HepG2 (cell line): Measurements from ENCODE around the gene VPS37B. TPM values are rescaled to one million over a fixed set of nuclear protein-coding genes. Genes with fewer than 3 reads are reported as not detected.

Source experiments
- ATAC-seq: fragments of 200-7000 bp; cut with Tn5 transposase; 3 replicates; pipeline ENCODE4 v1.9.1; 2020; ENCODE audit warnings: mild to moderate bottlenecking, moderate library complexity
- BruUV-seq: library from RNA; stranded (reverse); fragments of 400-500 nt; replicated peaks from 2 replicates; lab custom pipeline; 2021; lab: Mats Ljungman, UMichigan
- CTCF ChIA-PET: fragments of 300-600 bp; formaldehyde crosslinking; extraction: SDS; loops from one replicate; lab custom pipeline; 2021; ENCODE audit warnings: low total read pairs, inconsistent platforms, low intra/inter-chr PET ratio; lab: Yijun Ruan, JAX
- POLR2A ChIA-PET: fragments of 350-600 bp; sonication (Branson Sonifier 250); formaldehyde crosslinking; loops from one replicate; lab custom pipeline; 2020; ENCODE audit warnings: antibody characterized with exemption, inconsistent platforms; lab: Yijun Ruan, JAX
- DNase-seq: peaks from one replicate; pipeline ENCODE4 v3.0.0-alpha.2; 2015; ENCODE audit warnings: low spot score
- FAIRE-seq: peaks from 3 replicates; lab custom pipeline; 2011; peaks lifted over from hg19 to GRCh38; lab: Jason Lieb, UNC
- H2AFZ ChIP-seq: one replicate; pipeline ENCODE4 v1.6.1; 2011; ENCODE audit warnings: low read length, inconsistent platforms
- H3K27ac ChIP-seq: fragments of 300-600 bp; 3 replicates; pipeline ENCODE4 v1.8.0; 2011; ENCODE audit warnings: mixed run types, mild to moderate bottlenecking, mixed read lengths, low read length, inconsistent platforms; ENCODE audit not compliant: insufficient read depth; ENCODE audit errors: extremely low read length
- H3K27me3 ChIP-seq, 2 experiments: fragments of 200-600 bp in 1 of 2; 2 replicates in 1 of 2; 3 replicates in 1 of 2; pipeline versions ENCODE4 v1.6.0 to v1.8.0; 2011; ENCODE audit warnings: low read length in 2 of 2, mild to moderate bottlenecking in 2 of 2, moderate library complexity in 2 of 2, inconsistent platforms in 1 of 2; ENCODE audit not compliant: insufficient read depth in 2 of 2, control insufficient read depth in 1 of 2
- H3K36me3 ChIP-seq, 2 experiments: fragments of 200-600 bp in 1 of 2; replicated peaks in 1 of 2; 2 replicates in 1 of 2; 3 replicates in 1 of 2; pipeline versions ENCODE4 v1.5.1 to v1.8.0; 2011; ENCODE audit warnings: low read length in 2 of 2, inconsistent platforms in 1 of 2; ENCODE audit not compliant: insufficient read depth in 2 of 2, control insufficient read depth in 1 of 2
- H3K4me1 ChIP-seq: 2 replicates; pipeline ENCODE4 v1.5.1; 2012; ENCODE audit warnings: low read length, inconsistent platforms; ENCODE audit not compliant: insufficient read depth
- H3K4me2 ChIP-seq: 2 replicates; pipeline ENCODE4 v1.6.0; 2011; ENCODE audit warnings: low read depth, low read length, inconsistent platforms
- H3K4me3 ChIP-seq, 3 experiments: fragments of 200-600 bp in 1 of 3; sonication (generic), shearing (Covaris generic) in 1 of 3; replicated peaks in 1 of 3; 2 replicates each; pipeline ENCODE4 v1.5.1; 2011 to 2016; ENCODE audit warnings: low read length in 3 of 3, inconsistent platforms in 2 of 3, low read depth in 2 of 3, mild to moderate bottlenecking in 2 of 3, control low read depth in 1 of 3, mixed read lengths in 1 of 3; ENCODE audit not compliant: insufficient read depth in 1 of 3
- H3K79me2 ChIP-seq: one replicate; pipeline ENCODE4 v1.6.1; 2011; ENCODE audit warnings: low read length, inconsistent platforms; ENCODE audit not compliant: insufficient read depth
- H3K9ac ChIP-seq: 2 replicates; pipeline ENCODE4 v1.6.0; 2011; ENCODE audit warnings: mild to moderate bottlenecking, low read depth, low read length, inconsistent platforms; ENCODE audit not compliant: insufficient read depth
- H3K9me3 ChIP-seq: 2 replicates; pipeline ENCODE4 v1.5.1; 2012; ENCODE audit warnings: mild to moderate bottlenecking, low read length
- H4K20me1 ChIP-seq: 2 replicates; pipeline ENCODE4 v1.6.0; 2011; ENCODE audit warnings: inconsistent platforms, mild to moderate bottlenecking, low read length, moderate library complexity; ENCODE audit not compliant: insufficient read depth
- HNRNPK ChIP-seq: fragments of 200-400 bp; formaldehyde crosslinking; IDR thresholded peaks from 2 replicates; pipeline ENCODE4 v1.6.1; 2018; ENCODE audit warnings: low read length, low read depth, moderate library complexity, mild to moderate bottlenecking; ENCODE audit not compliant: poor library complexity, severe bottlenecking
- PCBP1 ChIP-seq: fragments of 200-400 bp; formaldehyde crosslinking; IDR thresholded peaks from 2 replicates; pipeline ENCODE4 v1.6.1; 2017; ENCODE audit warnings: mild to moderate bottlenecking, low read depth, low read length, borderline replicate concordance
- XRCC5 ChIP-seq: fragments of 200-400 bp; formaldehyde crosslinking; optimal IDR thresholded peaks from 2 replicates; pipeline ENCODE3; 2017; ENCODE audit warnings: mild to moderate bottlenecking, low read length
- ZNF329 ChIP-seq: sonication (generic); formaldehyde crosslinking; IDR thresholded peaks from 2 replicates; pipeline ENCODE4 v1.9.0; 2021; ENCODE audit warnings: low read depth, mild to moderate bottlenecking, missing genetic modification reagents
- ZNF672 ChIP-seq: sonication (generic); formaldehyde crosslinking; IDR thresholded peaks from 2 replicates; pipeline ENCODE4 v1.8.1; 2022; ENCODE audit warnings: missing genetic modification reagents
- ZNF781 ChIP-seq: sonication (generic); formaldehyde crosslinking; IDR thresholded peaks from 2 replicates; pipeline ENCODE4 v1.5.1; 2020; ENCODE audit warnings: borderline replicate concordance, mild to moderate bottlenecking, missing genetic modification reagents; ENCODE audit errors: not compliant biosample characterization
- ZNF841 ChIP-seq: sonication (generic); formaldehyde crosslinking; IDR thresholded peaks from 2 replicates; pipeline ENCODE4 v1.8.1; 2023; ENCODE audit warnings: missing genetic modification reagents, borderline replicate concordance
- WGBS: methylation state at CpG from one replicate; pipeline ENCODE4 v1.1.6; 2017; ENCODE audit warnings: low lambda C conversion rate; 5-methylcytosine and 5-hydroxymethylcytosine counted together
- in situ Hi-C: cut with HindIII; loops from 2 replicates; pipeline ENCODE4 v1.10.0; 2017; ENCODE audit warnings: low pct_unique_long_range_greater_than_20kb; ENCODE audit not compliant: extremely low pct_ligation_motif_present
- intact Hi-C: fragments of 100-400 bp; cut with micrococcal nuclease; formaldehyde crosslinking; loops from one replicate; pipeline ENCODE4 v1.10.0; 2022; ENCODE audit not compliant: unreplicated experiment
- polyA plus RNA-seq, 8 experiments: library from polyadenylated mRNA; depleted of rRNA in 3 of 8; stranded (reverse) in 7 of 8; unstranded in 1 of 8; fragments of >200 nt; fragmentation: Illumina TruSeq in 4 of 8; extraction: Trizol in 4 of 8; gene quantifications; 2 replicates each; pipeline versions ENCODE4 v1.2.1 to v1.2.3, GENCODE V29; 2011 to 2016; ENCODE audit warnings: low read depth in 4 of 8, missing spikeins in 1 of 8, mixed read lengths in 1 of 8; ENCODE audit not compliant: insufficient read depth in 1 of 8
- total RNA-seq, 5 experiments: library from RNA; depleted of rRNA; stranded (reverse); fragments of >200 nt; fragmentation: Illumina TruSeq; extraction: Trizol; gene quantifications; 2 replicates each; pipeline ENCODE4 v1.2.3, GENCODE V29; 2016; ENCODE audit warnings: low read depth in 1 of 5

Gene VPS37B
- total and polyA plus RNA-seq, 2 of the 13 experiments (the other 11 are each of a cell fraction or from before 2014, with no cell fraction given): 4.6 to 5.3 TPM

DNA sequence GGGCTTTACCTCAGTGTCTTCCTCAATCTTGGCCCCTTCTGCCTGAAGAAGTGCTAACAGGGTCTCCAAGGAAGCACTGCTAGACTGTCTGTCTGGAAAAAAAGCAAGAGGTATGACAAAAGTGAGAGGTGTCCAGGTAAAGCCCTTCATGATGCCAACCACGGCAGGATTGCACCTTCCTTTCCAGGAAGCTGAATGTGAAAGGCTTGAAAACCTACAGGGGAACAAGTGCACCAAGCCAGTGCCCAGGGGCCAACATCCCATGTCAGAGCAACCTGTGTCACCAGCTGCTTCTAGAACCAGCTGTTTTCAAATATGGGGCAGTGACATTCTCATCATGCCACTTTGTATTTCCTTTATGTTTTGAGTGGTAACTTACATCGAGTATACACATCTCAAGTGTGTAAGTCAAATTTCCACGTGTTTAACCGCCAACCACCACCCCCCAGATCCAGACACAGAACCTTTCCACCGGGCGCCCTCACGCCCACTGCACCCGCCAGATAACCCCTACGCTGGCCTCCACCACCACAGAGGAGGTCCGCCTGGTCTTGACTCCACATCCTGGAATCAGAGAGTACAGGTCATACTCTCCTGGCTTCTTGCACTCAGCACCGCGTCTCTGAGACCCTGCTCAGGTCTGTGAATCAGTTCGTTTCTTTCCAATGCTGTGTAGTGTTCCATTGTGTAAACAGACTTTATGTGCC, 27.3 kb downstream of the VPS37B start:
- no TSS peak for BruUV-seq
- ChIA-PET CTCF (interaction anchor here (2.7 kb wide), 1 partner anchor 83 kb away, joined by 14 read pairs; no protein-coding TSS in a partner anchor), POLR2A (no interaction called here)
- peaks cover 1 to 9% of the 10 kb centered on the region in 2 experiments; a peak in 3 of 5 replicates for H3K36me3 ChIP-seq
- H3K9me3 ChIP-seq: no peaks in the 10 kb centered on the region
- DNase-seq (no peak), ATAC-seq (no peak), FAIRE-seq (no peak)
- intact Hi-C loops (no loop called here), in situ Hi-C loops (loop anchor here (5.0 to 25.0 kb wide), 2 partner anchors 79 to 369 kb away; partner anchors contain the start of genes MPHOSPH9 and MTRFR)
- H3K4me2 ChIP-seq: no peak overlapping the region
- H3K9ac ChIP-seq: no peak overlapping the region
- WGBS: 98% methylated on average over 13 of the region's 13 CpGs
- no peak overlapping the region for H3K27ac ChIP-seq
- no peak for TF ChIP-seq XRCC5
- no peak for TF ChIP-seq ZNF781 (CRISPR knock-in tag)
- TF ChIP-seq ZNF672 (CRISPR knock-in tag): no peak
- TF ChIP-seq ZNF841 (CRISPR knock-in tag): no peak
- no peak for TF ChIP-seq ZNF329 (CRISPR knock-in tag)
- no peak for TF ChIP-seq PCBP1
- no peak for TF ChIP-seq HNRNPK
- peaks cover 41% of the 10 kb centered on the region for H3K4me1 ChIP-seq
- no peak overlapping the region for H2AFZ ChIP-seq
- no peaks in the 10 kb centered on the region for H4K20me1 ChIP-seq
- no peaks in the 10 kb centered on the region for H3K27me3 ChIP-seq
- H3K79me2 ChIP-seq: peaks cover 7% of the 10 kb centered on the region
- no peak overlapping the region for H3K4me3 ChIP-seq
